ENCODE results near the gene SRCAP. TPM values are rescaled to one million over a fixed set of nuclear protein-coding genes. Genes with fewer than 3 reads are reported as not detected.

Gene SRCAP
- total RNA-seq: 10 to 100 TPM; 52.9 to 64.7 TPM

DNA sequence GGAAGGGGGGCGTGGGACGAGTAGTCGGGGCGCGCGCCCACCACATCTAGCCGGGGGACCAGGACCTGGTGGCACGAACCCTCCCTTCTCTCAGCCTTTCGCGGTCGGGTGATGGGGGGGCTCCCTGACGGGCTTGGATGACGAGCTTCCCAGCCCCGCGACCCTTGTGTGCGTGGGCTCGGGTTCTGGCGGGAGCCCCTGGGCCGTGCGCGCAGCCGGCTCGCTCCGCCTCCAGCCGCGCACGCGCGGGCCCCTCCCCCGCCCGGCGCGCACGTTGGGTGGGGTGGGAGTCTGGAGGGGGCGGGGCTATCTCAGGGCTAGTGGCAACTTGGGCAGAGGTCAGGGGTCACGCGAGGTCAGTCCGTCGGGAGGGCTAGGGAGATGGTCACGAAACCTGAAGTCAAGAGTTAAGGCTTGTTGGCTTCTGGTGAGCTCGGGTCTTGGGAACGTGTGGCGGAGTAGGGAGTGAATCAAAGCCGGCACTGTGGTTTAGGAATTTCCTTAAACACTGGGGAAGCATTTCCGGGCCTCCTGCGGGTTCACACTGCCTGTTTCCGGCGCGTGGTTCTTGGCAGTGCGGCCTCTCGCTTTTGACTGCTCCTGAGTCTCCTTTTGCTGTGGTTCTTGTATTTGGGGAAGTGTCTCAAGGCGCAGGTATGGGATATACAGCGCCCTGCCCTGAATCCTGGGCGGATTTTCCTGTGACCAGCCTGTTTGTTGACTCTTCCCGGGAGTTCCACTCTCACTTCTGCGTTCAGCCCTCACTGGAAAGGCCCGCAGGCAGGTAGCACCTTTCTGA is at the start of gene SRCAP:
TSS of gene SRCAP (plus strand) at position 356 of the 799 bp plus-strand sequence. CDS start 1,654 bp downstream, outside the sequence.
- DNase-seq (peak; percentile 87 to 92), ATAC-seq (replicated peaks in 1 of 2) (peak; percentile 47)
- Mint-ChIP-seq H3K27me3 (ENCODE audit: low read depth) (no peaks in the 10 kb centered on the region), H3K4me3 (peak within 1 kb of the TSS; percentile 97 to 100), H3K9me3 (no peaks in the 10 kb centered on the region), H3K36me3 (ENCODE audit: insufficient read depth in 2 of 2) (peaks cover 6 to 32% of the 10 kb centered on the region in 2 donors), H3K27ac (peak within 1 kb of the TSS; percentile 99), H3K4me1 (ENCODE audit: low read depth) (peaks cover 42% of the 10 kb centered on the region)

DNA sequence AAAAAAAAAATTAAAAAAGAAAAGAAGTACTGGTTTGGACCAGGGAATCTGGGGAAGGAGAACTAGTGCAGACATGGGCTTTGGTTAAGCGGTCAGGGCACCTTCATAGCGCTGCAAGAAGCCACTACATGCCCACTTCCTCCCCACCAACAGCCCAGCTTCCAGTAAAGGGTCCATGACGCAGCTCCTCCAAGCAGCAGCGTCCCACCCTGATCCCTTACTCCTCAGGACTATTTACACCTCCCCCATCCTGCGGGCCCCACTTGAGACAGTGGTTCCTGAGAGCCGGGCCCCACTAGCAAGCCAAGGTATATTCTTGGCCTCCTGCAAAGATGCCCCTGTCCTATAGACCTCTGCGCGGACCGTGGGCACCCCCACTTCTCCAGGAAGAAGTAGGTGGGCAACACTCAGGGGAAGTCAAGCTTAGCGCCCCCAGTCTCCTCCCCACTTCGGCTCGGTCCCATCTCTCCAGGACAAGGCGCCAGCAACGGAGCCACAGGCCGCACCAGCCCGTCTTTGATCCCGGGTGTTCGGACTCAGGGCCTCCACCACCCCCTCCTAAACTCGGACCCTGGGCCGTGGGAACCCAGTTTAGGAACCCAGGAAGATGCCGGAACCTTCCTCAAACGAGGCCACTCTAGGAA is 49.1 kb upstream of the SRCAP start:
- H3K36me3 Mint-ChIP-seq (ENCODE audit: insufficient read depth in 2 of 2): peaks cover 12 to 17% of the 10 kb centered on the region in 2 donors
- DNase-seq: peak; percentile 50 to 52
- H3K4me1 Mint-ChIP-seq (ENCODE audit: low read depth): peaks cover 24% of the 10 kb centered on the region
- ATAC-seq (replicated peaks in 1 of 2): no peak
- H3K27me3 Mint-ChIP-seq (ENCODE audit: low read depth): no peaks in the 10 kb centered on the region
- H3K4me3 Mint-ChIP-seq: peak overlapping the region; percentile 93
- H3K9me3 Mint-ChIP-seq: no peaks in the 10 kb centered on the region
- H3K27ac Mint-ChIP-seq: peak overlapping the region; percentile 100

- H3K27ac Mint-ChIP-seq: peak within 1 kb of the TSS; percentile 100
- DNase-seq (peak; percentile 98 to 99), ATAC-seq (replicated peaks in 1 of 2) (peak; percentile 83 to 85)
- no peaks in the 10 kb centered on the region for H3K27me3 Mint-ChIP-seq (ENCODE audit: low read depth)
- H3K4me3 Mint-ChIP-seq: peak within 1 kb of the TSS; percentile 93
- H3K9me3 Mint-ChIP-seq: no peaks in the 10 kb centered on the region
- peaks cover 29% of the 10 kb centered on the region for H3K4me1 Mint-ChIP-seq (ENCODE audit: low read depth)
- peaks cover 14 to 18% of the 10 kb centered on the region in 2 donors for H3K36me3 Mint-ChIP-seq (ENCODE audit: insufficient read depth in 2 of 2)
Measured at GRCh38 chr16:30650369-30651123, 48.4 kb upstream of the SRCAP start, which contains the start of gene PRR14. Gene PRR14, plus strand, starts transcription at chr16:30650960. Its CDS starts 686 bp downstream, at chr16:30651646.

GRCh38 chr16:30651124-30652004 is 47.6 kb upstream of the SRCAP start:
- Mint-ChIP-seq H3K27me3 (ENCODE audit: low read depth) (no peaks in the 10 kb centered on the region), H3K27ac (peak overlapping the region; percentile 100), H3K4me1 (ENCODE audit: low read depth) (peaks cover 37% of the 10 kb centered on the region), H3K4me3 (peak overlapping the region; percentile 93), H3K36me3 (ENCODE audit: insufficient read depth in 2 of 2) (peaks cover 16 to 26% of the 10 kb centered on the region in 2 donors), H3K9me3 (no peaks in the 10 kb centered on the region)
- DNase-seq (peak; percentile 86 to 89), ATAC-seq (replicated peaks in 1 of 2) (peak; percentile 71 to 72)

DNA sequence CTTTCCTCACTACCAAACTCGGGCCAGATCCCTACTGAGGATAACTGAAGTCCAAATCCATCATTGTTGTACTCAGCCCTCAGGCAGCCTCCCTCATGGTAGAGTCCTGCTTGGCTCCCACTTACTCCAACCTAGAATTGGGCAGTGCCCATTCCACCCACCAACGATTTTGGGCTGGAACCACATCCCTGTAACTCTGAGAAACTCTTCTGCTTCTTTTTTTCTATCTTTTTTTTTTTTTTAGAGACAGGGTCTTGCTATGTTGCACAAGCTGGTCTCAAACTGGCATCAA is 47.0 kb upstream of the SRCAP start:
- Mint-ChIP-seq H3K36me3 (ENCODE audit: insufficient read depth in 2 of 2) (peaks cover 16 to 28% of the 10 kb centered on the region in 2 donors), H3K9me3 (no peaks in the 10 kb centered on the region), H3K27ac (peak overlapping the region; percentile 95), H3K4me1 (ENCODE audit: low read depth) (peaks cover 43% of the 10 kb centered on the region), H3K4me3 (peak overlapping the region; percentile 93), H3K27me3 (ENCODE audit: low read depth) (no peaks in the 10 kb centered on the region)
- ATAC-seq (replicated peaks in 1 of 2) (no peak), DNase-seq (no peak)

- H3K4me3 Mint-ChIP-seq: peak overlapping the region; percentile 93
- no peaks in the 10 kb centered on the region for H3K27me3 Mint-ChIP-seq (ENCODE audit: low read depth)
- H3K27ac Mint-ChIP-seq: peak overlapping the region; percentile 95
- ATAC-seq (replicated peaks in 1 of 2) (no peak), DNase-seq (no peak)
- H3K4me1 Mint-ChIP-seq (ENCODE audit: low read depth): peaks cover 50% of the 10 kb centered on the region
- no peaks in the 10 kb centered on the region for H3K9me3 Mint-ChIP-seq
- peaks cover 16 to 28% of the 10 kb centered on the region in 2 donors for H3K36me3 Mint-ChIP-seq (ENCODE audit: insufficient read depth in 2 of 2)
Measured at GRCh38 chr16:30652718-30653117, 46.3 kb upstream of the SRCAP start.

DNA sequence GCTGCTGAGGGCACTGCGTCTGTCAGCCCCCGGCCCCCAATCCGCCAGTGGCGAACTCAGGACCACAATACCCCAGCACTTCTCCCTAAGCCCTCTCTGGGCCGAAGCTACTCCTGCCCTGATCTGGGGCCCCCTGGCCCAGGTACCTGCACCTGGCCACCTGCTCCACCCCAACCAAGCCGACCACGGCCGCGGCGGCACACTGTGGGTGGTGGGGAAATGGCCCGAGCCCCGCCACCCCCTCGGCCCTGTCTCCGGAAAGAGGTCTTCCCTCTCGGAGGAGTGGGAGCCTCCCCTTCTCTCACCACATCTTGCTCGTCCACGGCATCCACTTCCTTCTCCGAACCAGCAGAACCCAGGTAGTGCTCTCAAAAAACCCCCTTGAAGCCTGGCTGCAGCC is 44.1 kb upstream of the SRCAP start:
- H3K36me3 Mint-ChIP-seq (ENCODE audit: insufficient read depth in 2 of 2): peaks cover 19 to 31% of the 10 kb centered on the region in 2 donors
- peaks cover 47% of the 10 kb centered on the region for H3K4me1 Mint-ChIP-seq (ENCODE audit: low read depth)
- no peak overlapping the region for H3K4me3 Mint-ChIP-seq
- peak overlapping the region; percentile 35 for H3K27ac Mint-ChIP-seq
- ATAC-seq (replicated peaks in 1 of 2) (no peak), DNase-seq (no peak)
- no peaks in the 10 kb centered on the region for H3K27me3 Mint-ChIP-seq (ENCODE audit: low read depth)
- H3K9me3 Mint-ChIP-seq: no peaks in the 10 kb centered on the region

GRCh38 chr16:30655815-30656347 is 43.1 kb upstream of the SRCAP start:
- Mint-ChIP-seq H3K36me3 (ENCODE audit: insufficient read depth in 2 of 2) (peaks cover 19 to 35% of the 10 kb centered on the region in 2 donors), H3K27ac (no peak overlapping the region), H3K27me3 (ENCODE audit: low read depth) (no peaks in the 10 kb centered on the region), H3K4me1 (ENCODE audit: low read depth) (peaks cover 47% of the 10 kb centered on the region), H3K4me3 (peak overlapping the region in 1 of 2 donors; percentile 15), H3K9me3 (no peaks in the 10 kb centered on the region)
- no peak for ATAC-seq (replicated peaks in 1 of 2)
- DNase-seq: no peak

DNA sequence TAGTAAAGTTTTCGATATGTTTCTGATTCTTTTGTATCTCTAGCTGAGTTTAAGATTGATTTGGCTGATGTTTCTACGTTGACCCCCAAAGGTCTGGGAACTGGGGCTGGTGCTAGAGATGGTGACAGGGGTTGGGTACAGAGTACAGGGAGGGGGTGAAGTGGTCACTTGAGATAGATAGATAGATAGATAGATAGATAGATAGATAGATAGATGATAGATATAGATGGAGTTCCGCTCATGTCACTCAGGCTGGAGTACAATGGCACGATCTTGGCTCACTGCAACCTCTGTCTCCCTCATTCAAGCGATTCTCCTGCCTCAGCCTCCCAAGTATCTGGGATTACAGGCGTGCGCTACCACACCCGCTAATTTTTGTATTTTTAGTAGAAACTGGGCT is 42.6 kb upstream of the SRCAP start:
- H3K27ac Mint-ChIP-seq: peak overlapping the region; percentile 44
- H3K36me3 Mint-ChIP-seq (ENCODE audit: insufficient read depth in 2 of 2): peaks cover 22 to 38% of the 10 kb centered on the region in 2 donors
- H3K4me1 Mint-ChIP-seq (ENCODE audit: low read depth): peaks cover 53% of the 10 kb centered on the region
- no peaks in the 10 kb centered on the region for H3K27me3 Mint-ChIP-seq (ENCODE audit: low read depth)
- peak overlapping the region; percentile 23 to 75 for H3K4me3 Mint-ChIP-seq
- no peaks in the 10 kb centered on the region for H3K9me3 Mint-ChIP-seq
- ATAC-seq (replicated peaks in 1 of 2) (no peak), DNase-seq (no peak)

DNA sequence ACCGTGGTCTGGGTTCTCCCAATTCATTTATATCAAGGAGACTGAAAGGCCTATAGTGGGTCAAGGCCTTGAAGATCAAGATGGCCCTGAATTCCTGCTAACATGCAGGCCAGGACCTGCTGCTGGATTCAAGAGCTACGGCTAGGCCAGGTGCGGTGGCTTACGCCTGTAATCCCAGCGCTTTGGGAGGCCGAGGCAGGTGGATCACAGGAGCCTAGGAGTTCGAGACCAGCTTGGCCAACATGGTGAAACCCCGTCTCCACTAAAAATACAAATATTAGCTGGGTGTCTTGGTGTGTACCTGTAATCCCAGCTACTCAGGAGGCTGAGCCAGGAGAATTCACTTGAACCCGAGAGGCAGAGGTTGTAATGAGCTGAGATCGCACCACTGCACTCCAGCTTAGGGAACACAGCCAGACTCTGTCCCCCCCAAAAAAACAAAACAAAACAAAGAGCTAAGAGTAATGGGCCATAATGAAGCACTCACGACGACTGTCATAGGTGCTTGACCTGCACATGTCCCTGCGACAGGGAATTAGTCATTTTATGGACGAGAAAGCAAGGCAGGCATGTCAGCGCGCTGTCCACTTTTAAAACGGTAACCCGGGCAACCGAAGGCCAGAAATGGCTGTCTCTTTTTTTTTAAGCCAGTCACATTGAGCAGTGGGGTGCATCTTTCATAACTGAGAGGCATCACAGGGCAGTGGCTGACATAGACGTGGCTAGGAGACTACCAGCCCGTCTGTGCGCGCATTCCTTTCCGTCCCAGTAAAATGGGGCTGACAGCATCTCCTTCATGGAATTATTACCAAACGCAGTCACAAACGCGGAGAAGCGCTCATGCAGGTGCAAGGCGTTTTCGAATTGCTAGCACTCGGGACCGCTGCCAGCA is 41.8 kb upstream of the SRCAP start:
- Mint-ChIP-seq H3K4me1 (ENCODE audit: low read depth) (peaks cover 54% of the 10 kb centered on the region), H3K36me3 (ENCODE audit: insufficient read depth in 2 of 2) (peaks cover 25 to 41% of the 10 kb centered on the region in 2 donors), H3K4me3 (peak overlapping the region; percentile 75 to 91), H3K27ac (peak overlapping the region; percentile 80), H3K27me3 (ENCODE audit: low read depth) (no peaks in the 10 kb centered on the region), H3K9me3 (no peaks in the 10 kb centered on the region)
- DNase-seq: no peak
- no peak for ATAC-seq (replicated peaks in 1 of 2)

- peaks cover 24 to 40% of the 10 kb centered on the region in 2 donors for H3K36me3 Mint-ChIP-seq (ENCODE audit: insufficient read depth in 2 of 2)
- ATAC-seq (replicated peaks in 1 of 2) (peak; percentile 72 to 73), DNase-seq (peak; percentile 100)
- H3K27ac Mint-ChIP-seq: peak within 1 kb of the TSS; percentile 95
- peaks cover 55% of the 10 kb centered on the region for H3K4me1 Mint-ChIP-seq (ENCODE audit: low read depth)
- H3K4me3 Mint-ChIP-seq: peak within 1 kb of the TSS; percentile 91 to 94
- no peaks in the 10 kb centered on the region for H3K27me3 Mint-ChIP-seq (ENCODE audit: low read depth)
- H3K9me3 Mint-ChIP-seq: no peaks in the 10 kb centered on the region
Measured at GRCh38 chr16:30657866-30658730, 40.9 kb upstream of the SRCAP start, which contains the start of gene FBRS. Gene FBRS, plus strand, starts transcription at chr16:30658431. Its CDS starts 1,088 bp downstream, at chr16:30659519.

All from activated T-cell treated with anti-CD3 and anti-CD28 coated beads, Interleukin-2, amount 50 U/mL, for 72 hours (primary cell).